Stomach smooth muscle (tissue), 2 donors: ENCODE data around the gene ACOXL.
"Not testable (repeated sequence)": the region's sequence is repeated elsewhere in the genome, so short reads cannot be mapped to it uniquely, and the experiment has no call there.

Experiments
- H3K27ac ChIP-seq: one replicate; pipeline ENCODE4 v1.7.0; 2013; ENCODE audit warnings: mild to moderate bottlenecking, low read length, inconsistent platforms
- H3K27me3 ChIP-seq, 2 donors: one replicate each; pipeline ENCODE4 v1.7.0; 2013; ENCODE audit warnings: low read length in 2 of 2; ENCODE audit not compliant: insufficient read depth in 2 of 2, control insufficient read depth in 1 of 2
- H3K36me3 ChIP-seq, 2 donors: one replicate each; pipeline ENCODE4 v1.7.0; 2013; ENCODE audit warnings: low read length in 2 of 2; ENCODE audit not compliant: control insufficient read depth in 2 of 2, insufficient read depth in 2 of 2
- H3K4me1 ChIP-seq: one replicate; pipeline ENCODE4 v1.7.0; 2013; ENCODE audit warnings: low read length; ENCODE audit not compliant: control insufficient read depth, insufficient read depth
- H3K4me3 ChIP-seq, 2 donors: one replicate each; pipeline ENCODE4 v1.7.0; 2013; ENCODE audit warnings: low read length in 2 of 2
- H3K9ac ChIP-seq, 2 donors: one replicate each; pipeline ENCODE4 v1.7.0; 2013; ENCODE audit warnings: low read length in 2 of 2, mild to moderate bottlenecking in 1 of 2
- H3K9me3 ChIP-seq, 2 donors: one replicate each; pipeline ENCODE4 v1.7.0; 2013; ENCODE audit warnings: low read length in 2 of 2; ENCODE audit not compliant: control insufficient read depth in 2 of 2
- donor health status: healthy.
- donor health status: Pancreatic carcinoma.

The ACOXL gene

GRCh38 chr2:110957293-110957692, 224.9 kb downstream of the ACOXL start:
- Histone ChIP-seq H3K9ac (no peak overlapping the region), H3K27ac (no peak overlapping the region), H3K9me3 (no peaks in the 10 kb centered on the region), H3K4me3 (no peak overlapping the region), H3K27me3 (peaks cover 0 to 3% of the 10 kb centered on the region in 2 donors), H3K36me3 (no peaks in the 10 kb centered on the region), H3K4me1 (no peaks in the 10 kb centered on the region)

- Histone ChIP-seq H3K9me3 (no peaks in the 10 kb centered on the region), H3K4me3 (no peak overlapping the region), H3K27me3 (peaks cover 0 to 3% of the 10 kb centered on the region in 2 donors), H3K36me3 (no peaks in the 10 kb centered on the region), H3K27ac (no peak overlapping the region), H3K9ac (no peak overlapping the region), H3K4me1 (no peaks in the 10 kb centered on the region)
Measured at GRCh38 chr2:110958346-110959119, 226.2 kb downstream of the ACOXL start.

- Histone ChIP-seq H3K36me3 (no peaks in the 10 kb centered on the region), H3K4me1 (no peaks in the 10 kb centered on the region), H3K9me3 (no peaks in the 10 kb centered on the region), H3K27ac (no peak overlapping the region), H3K4me3 (no peak overlapping the region), H3K9ac (no peak overlapping the region), H3K27me3 (peaks cover 0 to 3% of the 10 kb centered on the region in 2 donors)
Measured at GRCh38 chr2:110959198-110959597, 226.8 kb downstream of the ACOXL start.

DNA sequence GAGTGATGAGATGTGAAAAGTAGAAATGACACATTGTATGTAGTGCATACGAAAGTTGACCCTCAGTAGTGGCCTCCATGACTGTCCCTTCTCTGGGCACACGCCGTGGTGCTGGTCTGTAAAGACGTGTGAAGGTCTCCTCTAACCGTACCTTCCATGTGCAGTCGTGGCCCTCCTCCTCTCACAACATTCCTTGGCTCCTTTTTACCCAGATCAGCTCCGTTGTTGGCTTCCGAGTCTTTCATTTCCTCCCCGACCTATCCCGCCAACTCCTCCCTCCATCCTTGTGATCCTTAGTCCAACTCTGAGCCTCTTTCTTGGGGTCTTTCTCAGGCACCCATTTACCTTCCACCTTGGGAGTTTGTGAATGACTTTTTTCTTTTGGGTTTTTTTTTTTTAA, 227.9 kb downstream of the ACOXL start:
- H3K4me1 ChIP-seq = no peaks in the 10 kb centered on the region
- H3K27me3 ChIP-seq = peaks cover 0 to 3% of the 10 kb centered on the region in 2 donors
- no peak overlapping the region for H3K27ac ChIP-seq
- no peak overlapping the region for H3K4me3 ChIP-seq
- H3K9ac ChIP-seq = no peak overlapping the region
- H3K9me3 ChIP-seq = no peaks in the 10 kb centered on the region
- no peaks in the 10 kb centered on the region for H3K36me3 ChIP-seq

GRCh38 chr2:110960954-110961353, 228.6 kb downstream of the ACOXL start:
- H3K27ac ChIP-seq = no peak overlapping the region
- H3K9ac ChIP-seq = no peak overlapping the region
- H3K9me3 ChIP-seq = no peaks in the 10 kb centered on the region
- H3K4me3 ChIP-seq = no peak overlapping the region
- H3K27me3 ChIP-seq = peaks cover 0 to 3% of the 10 kb centered on the region in 2 donors
- H3K36me3 ChIP-seq = no peaks in the 10 kb centered on the region
- no peaks in the 10 kb centered on the region for H3K4me1 ChIP-seq

DNA sequence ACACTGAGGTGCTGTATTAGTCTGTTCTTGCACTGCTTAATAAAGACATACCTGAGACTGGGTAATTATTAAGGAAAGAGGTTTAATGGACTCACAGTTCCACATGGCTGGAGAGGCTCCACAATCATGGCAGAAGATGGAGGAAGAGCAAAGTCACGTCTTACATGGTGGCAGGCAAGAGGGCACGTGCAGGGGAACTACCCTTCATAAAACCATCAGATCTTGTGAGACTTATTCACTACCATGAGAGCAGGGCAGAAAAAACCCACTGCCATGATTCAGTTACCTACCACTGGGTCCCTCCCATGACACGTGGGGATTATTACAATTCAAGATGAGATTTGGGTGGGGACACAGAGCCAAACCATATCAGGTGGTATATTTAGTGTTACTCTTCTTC, 229.3 kb downstream of the ACOXL start:
- H3K27me3 ChIP-seq = not testable (repeated sequence)

GRCh38 chr2:110969696-110970095, 237.3 kb downstream of the ACOXL start:
- Histone ChIP-seq H3K9me3 (peaks cover 0 to 4% of the 10 kb centered on the region in 2 donors), H3K36me3 (no peaks in the 10 kb centered on the region), H3K9ac (no peak overlapping the region), H3K27ac (no peak overlapping the region), H3K4me1 (no peaks in the 10 kb centered on the region), H3K27me3 (no peaks in the 10 kb centered on the region), H3K4me3 (no peak overlapping the region)

More for the DNA sequence above, 229.3 kb downstream of the ACOXL start:
- H3K9ac ChIP-seq, H3K36me3 ChIP-seq, H3K9me3 ChIP-seq, H3K27ac ChIP-seq, H3K4me3 ChIP-seq, H3K4me1 ChIP-seq: not testable (repeated sequence)

- no peak overlapping the region for H3K4me3 ChIP-seq
Measured at GRCh38 chr2:110970201-110970600, 237.8 kb downstream of the ACOXL start.

GRCh38 chr2:110971811-110972210, 239.4 kb downstream of the ACOXL start:
- H3K4me3 ChIP-seq = no peak overlapping the region
- no peak overlapping the region for H3K9ac ChIP-seq
- H3K4me1 ChIP-seq = no peaks in the 10 kb centered on the region
- H3K9me3 ChIP-seq = peaks cover 0 to 4% of the 10 kb centered on the region in 2 donors
- no peaks in the 10 kb centered on the region for H3K36me3 ChIP-seq
- no peaks in the 10 kb centered on the region for H3K27me3 ChIP-seq
- no peak overlapping the region for H3K27ac ChIP-seq

More at GRCh38 chr2:110970201-110970600, 237.8 kb downstream of the ACOXL start:
- Histone ChIP-seq H3K27ac (no peak overlapping the region), H3K4me1 (no peaks in the 10 kb centered on the region), H3K27me3 (no peaks in the 10 kb centered on the region), H3K9ac (no peak overlapping the region), H3K9me3 (peaks cover 0 to 4% of the 10 kb centered on the region in 2 donors), H3K36me3 (no peaks in the 10 kb centered on the region)

DNA sequence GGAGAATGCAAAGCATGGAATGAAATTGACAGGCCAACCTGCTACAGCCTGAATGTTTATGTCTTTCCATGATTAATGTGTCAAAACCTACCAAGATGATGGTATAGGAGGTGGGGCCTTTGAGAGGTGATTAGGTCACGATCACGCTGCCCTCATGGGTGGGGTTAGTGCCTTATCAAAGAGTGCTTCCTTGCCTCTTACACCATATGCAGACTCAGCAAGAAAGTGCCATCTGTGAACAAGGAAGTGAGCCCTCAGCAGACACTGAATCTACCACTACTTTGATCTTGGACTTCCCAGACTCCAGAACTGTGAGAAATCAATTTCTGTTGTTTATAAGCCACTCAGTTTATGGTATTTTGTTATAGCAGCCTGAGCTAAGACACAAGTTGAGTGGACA, 240.9 kb downstream of the ACOXL start:
- H3K4me3 ChIP-seq = no peak overlapping the region
- H3K36me3 ChIP-seq = no peaks in the 10 kb centered on the region
- H3K27me3 ChIP-seq = no peaks in the 10 kb centered on the region
- H3K9ac ChIP-seq = no peak overlapping the region
- H3K9me3 ChIP-seq = peaks cover 0 to 4% of the 10 kb centered on the region in 2 donors
- H3K4me1 ChIP-seq = no peaks in the 10 kb centered on the region
- no peak overlapping the region for H3K27ac ChIP-seq

DNA sequence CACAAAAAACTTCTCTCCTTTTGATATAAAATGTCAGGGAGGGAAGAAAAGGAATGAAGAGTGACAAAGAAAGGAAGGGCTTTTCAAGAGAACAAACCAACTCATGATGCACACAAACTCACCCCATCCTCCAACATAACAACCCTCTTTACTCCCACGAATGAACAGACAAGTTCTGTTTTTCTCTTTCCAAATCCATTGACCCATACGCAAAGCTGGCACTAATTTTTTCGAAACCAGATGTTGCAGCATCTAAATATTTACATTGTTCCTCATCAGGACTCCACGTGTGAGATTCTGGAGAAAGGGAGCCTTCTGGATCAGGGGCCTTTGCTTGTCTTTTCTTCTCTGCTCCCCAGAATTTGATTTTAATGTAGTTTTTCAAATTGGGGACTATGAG, 245.0 kb downstream of the ACOXL start:
- Histone ChIP-seq H3K9ac (no peak overlapping the region), H3K27ac (no peak overlapping the region), H3K36me3 (no peaks in the 10 kb centered on the region), H3K27me3 (no peaks in the 10 kb centered on the region), H3K4me3 (no peak overlapping the region), H3K4me1 (no peaks in the 10 kb centered on the region), H3K9me3 (peaks cover 0 to 4% of the 10 kb centered on the region in 2 donors)
